HFFc6 (cell line): ENCODE results near the gene NUP98. TPM values are rescaled to one million over a fixed set of nuclear protein-coding genes. Genes with fewer than 3 reads are reported as not detected.

Experiments
- DNase-seq: peaks from one replicate; pipeline ENCODE4 v3.0.0-alpha.2; 2018
- H3K27ac Mint-ChIP-seq: 2 replicates; pipeline ENCODE4 v1.8.0; 2020; ENCODE audit warnings: mild to moderate bottlenecking, mixed read lengths
- H3K27me3 Mint-ChIP-seq: 2 replicates; pipeline ENCODE4 v1.8.0; 2021; ENCODE audit warnings: mild to moderate bottlenecking, moderate library complexity, mixed read lengths; ENCODE audit not compliant: insufficient read depth
- H3K36me3 Mint-ChIP-seq: 2 replicates; pipeline ENCODE4 v1.8.0; 2021; ENCODE audit warnings: low read depth, mixed read lengths
- H3K4me1 Mint-ChIP-seq: 2 replicates; pipeline ENCODE4 v1.8.0; 2020; ENCODE audit warnings: low read depth, mixed read lengths
- H3K4me3 Mint-ChIP-seq: 2 replicates; pipeline ENCODE4 v1.8.0; 2020; ENCODE audit warnings: mild to moderate bottlenecking, moderate library complexity, mixed read lengths
- H3K9me3 Mint-ChIP-seq: 2 replicates; pipeline ENCODE4 v1.8.0; 2020; ENCODE audit warnings: mild to moderate bottlenecking, mixed read lengths
- total RNA-seq, 6 experiments: library from RNA; stranded (reverse); fragmentation: NEBNext Ultra II Directional; extraction: Animal tissue kit (Norgen Biotek cat#: 25700); gene quantifications; 2 replicates in 1 of 6; 3 replicates in 5 of 6; pipeline ENCODE4 v1.2.3, GENCODE V29; 2021
- TF ChIP-seq, protein P1 (sequence below): fragments of 200-600 bp; sonication (generic); IDR thresholded peaks from 2 replicates; pipeline ENCODE4 v1.5.0; 2021; ENCODE audit warnings: antibody characterized with exemption, mild to moderate bottlenecking

Gene NUP98
- total RNA-seq, 6 experiments from 2014 or later, result 81.4 to 96.7 (median 85.6) TPM

DNA sequence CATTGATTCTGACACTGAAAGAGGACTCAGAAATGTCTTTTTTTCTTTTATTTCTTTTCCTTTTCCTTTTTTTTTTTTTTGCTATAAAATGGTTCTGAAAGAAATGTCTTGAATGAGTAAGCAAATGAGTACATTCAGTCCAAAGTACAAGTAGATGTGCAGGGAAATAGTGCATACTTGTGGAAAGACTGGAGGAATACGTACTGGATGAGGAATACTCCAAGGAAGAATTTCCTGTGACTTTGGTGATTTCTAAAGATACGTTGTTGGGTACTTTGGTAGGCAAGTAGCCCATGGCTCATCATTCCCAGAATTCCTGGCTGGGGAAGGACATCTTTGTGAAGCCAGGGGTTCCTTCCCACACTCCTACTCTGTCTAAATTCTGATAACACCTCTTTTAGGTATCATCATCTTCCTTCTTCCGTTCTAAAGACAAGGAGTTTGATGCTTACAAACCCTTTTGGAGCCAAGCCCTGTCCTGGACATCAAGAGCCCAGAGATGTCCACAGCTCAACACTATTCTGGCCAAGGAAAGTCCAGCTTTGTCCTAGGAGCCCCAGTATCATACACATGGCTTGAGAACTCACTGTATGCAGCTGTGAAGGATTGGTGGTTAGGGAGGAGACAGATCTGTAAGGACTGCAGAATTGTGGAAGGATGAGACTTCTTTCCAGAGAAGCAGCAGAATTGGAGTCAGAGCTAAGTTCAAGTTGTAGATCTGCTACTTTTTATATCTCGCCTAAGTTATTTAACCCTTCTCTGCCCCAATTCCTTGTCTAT is 4.8 kb upstream of the NUP98 start:
- Mint-ChIP-seq H3K9me3 (no peaks in the 10 kb centered on the region), H3K4me3 (peak overlapping the region; percentile 52), H3K27ac (peak overlapping the region; percentile 94), H3K4me1 (peaks cover 32% of the 10 kb centered on the region), H3K36me3 (no peaks in the 10 kb centered on the region), H3K27me3 (no peaks in the 10 kb centered on the region; the same call in 1 of the 2 replicates)
- peak; percentile 73 for DNase-seq
- TF ChIP-seq, protein P1, sequence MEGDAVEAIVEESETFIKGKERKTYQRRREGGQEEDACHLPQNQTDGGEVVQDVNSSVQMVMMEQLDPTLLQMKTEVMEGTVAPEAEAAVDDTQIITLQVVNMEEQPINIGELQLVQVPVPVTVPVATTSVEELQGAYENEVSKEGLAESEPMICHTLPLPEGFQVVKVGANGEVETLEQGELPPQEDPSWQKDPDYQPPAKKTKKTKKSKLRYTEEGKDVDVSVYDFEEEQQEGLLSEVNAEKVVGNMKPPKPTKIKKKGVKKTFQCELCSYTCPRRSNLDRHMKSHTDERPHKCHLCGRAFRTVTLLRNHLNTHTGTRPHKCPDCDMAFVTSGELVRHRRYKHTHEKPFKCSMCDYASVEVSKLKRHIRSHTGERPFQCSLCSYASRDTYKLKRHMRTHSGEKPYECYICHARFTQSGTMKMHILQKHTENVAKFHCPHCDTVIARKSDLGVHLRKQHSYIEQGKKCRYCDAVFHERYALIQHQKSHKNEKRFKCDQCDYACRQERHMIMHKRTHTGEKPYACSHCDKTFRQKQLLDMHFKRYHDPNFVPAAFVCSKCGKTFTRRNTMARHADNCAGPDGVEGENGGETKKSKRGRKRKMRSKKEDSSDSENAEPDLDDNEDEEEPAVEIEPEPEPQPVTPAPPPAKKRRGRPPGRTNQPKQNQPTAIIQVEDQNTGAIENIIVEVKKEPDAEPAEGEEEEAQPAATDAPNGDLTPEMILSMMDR, result no peak

DNA sequence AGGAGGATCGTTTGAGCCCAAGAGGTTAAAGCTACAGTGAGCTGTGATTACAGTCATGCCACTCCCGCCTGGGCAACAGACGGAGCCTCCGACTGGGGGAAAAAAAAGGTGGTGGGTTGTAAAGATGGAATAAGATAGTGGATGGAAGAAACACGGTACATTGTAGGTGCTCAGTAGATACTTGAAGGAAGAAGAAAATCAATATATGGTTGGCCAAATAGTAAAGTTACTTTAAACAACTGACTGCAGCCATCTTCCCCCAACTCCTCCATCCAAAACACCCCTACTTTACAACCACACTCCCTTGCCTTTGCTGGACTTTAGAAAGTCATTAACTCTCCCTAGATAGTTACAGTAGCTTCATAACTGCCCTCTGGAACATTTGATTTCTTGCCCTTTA is 2.5 kb upstream of the NUP98 start:
- H3K27ac Mint-ChIP-seq, result peak overlapping the region; percentile 26; the same call in 1 of the 2 replicates
- TF ChIP-seq, protein P1, result no peak
- H3K4me3 Mint-ChIP-seq, result no peak overlapping the region
- no peaks in the 10 kb centered on the region; the same call in 1 of the 2 replicates for H3K27me3 Mint-ChIP-seq
- peaks cover 13% of the 10 kb centered on the region for H3K36me3 Mint-ChIP-seq
- H3K9me3 Mint-ChIP-seq, result no peaks in the 10 kb centered on the region
- DNase-seq, result no peak
- peaks cover 51% of the 10 kb centered on the region for H3K4me1 Mint-ChIP-seq

DNA sequence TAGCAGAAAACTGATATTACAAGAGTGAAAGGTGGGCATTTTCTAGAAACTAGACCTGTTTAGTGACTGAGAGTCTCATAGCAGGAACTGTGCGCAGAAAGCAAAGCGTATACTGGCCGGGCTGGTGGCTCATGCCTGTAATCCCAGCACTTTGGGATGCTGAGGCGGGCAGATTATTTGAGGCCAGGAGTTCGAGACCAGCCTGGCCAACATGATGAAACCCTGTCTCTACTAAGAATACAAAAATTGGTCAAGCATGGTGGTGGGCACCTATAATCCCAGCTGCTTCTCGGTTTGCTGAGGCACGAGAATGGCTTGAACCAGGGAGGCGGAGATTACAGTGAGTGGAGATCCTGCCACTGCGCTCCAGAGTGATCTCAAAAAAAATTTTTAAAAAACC is 1.8 kb upstream of the NUP98 start:
- TF ChIP-seq, protein P1, result no peak
- H3K4me3 Mint-ChIP-seq, result no peak overlapping the region
- H3K27me3 Mint-ChIP-seq, result no peaks in the 10 kb centered on the region; the same call in 1 of the 2 replicates
- H3K9me3 Mint-ChIP-seq, result no peaks in the 10 kb centered on the region
- DNase-seq, result no peak
- H3K36me3 Mint-ChIP-seq, result peaks cover 16% of the 10 kb centered on the region
- H3K27ac Mint-ChIP-seq, result peak overlapping the region; percentile 95
- H3K4me1 Mint-ChIP-seq, result peaks cover 48% of the 10 kb centered on the region

DNA sequence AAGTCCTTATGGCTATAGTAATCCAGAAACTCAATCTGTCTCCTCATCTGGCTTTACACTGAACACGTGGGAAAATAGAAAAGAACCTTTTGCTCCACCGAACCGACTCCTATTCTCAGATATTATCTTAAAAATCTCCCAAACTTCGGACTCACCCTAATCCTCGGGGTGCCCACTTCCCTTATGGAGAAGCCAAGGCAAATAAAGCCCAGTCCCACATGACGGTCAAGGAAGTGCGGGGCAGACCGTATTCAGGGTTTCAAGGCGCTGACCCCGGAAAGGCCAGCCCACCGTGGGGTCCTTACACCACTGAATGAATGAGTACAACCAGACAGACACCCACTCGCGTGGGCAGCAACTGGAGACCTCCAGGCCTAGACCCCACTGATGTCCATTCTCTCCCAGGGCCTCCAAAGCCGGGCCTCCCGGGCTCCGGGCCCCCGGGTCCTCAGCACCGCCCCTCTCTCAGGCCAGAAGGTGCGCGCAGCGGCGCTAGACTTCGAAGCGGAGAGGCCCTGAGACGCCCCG is 489 bp downstream of the NUP98 start:
- TF ChIP-seq, protein P1, result no peak
- no peaks in the 10 kb centered on the region for H3K9me3 Mint-ChIP-seq
- DNase-seq, result no peak
- no peaks in the 10 kb centered on the region; the same call in 1 of the 2 replicates for H3K27me3 Mint-ChIP-seq
- peak overlapping the region; percentile 93 for H3K4me3 Mint-ChIP-seq
- H3K36me3 Mint-ChIP-seq, result peaks cover 19% of the 10 kb centered on the region
- peaks cover 34% of the 10 kb centered on the region for H3K4me1 Mint-ChIP-seq
- peak overlapping the region; percentile 95 for H3K27ac Mint-ChIP-seq

DNA sequence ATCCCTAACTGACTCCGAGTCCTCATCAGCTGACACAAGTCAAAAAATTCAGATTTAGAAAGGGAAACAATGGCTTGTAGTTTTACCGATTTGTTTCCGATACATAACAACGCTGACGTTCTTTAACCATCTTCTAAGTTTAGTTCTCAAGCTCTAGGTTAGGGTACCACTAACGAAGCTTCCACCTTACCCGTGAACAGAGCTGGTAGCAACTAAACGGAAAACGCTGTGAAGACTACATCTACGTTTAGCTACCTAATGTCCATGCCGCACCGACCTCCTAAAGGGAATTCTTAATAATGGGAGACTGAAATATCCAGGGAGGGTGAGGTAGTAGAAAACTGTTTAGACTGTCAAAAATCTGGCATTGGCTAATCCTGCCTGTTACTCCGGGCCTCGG is 1.0 kb downstream of the NUP98 start:
- Mint-ChIP-seq H3K36me3 (peaks cover 19% of the 10 kb centered on the region), H3K27me3 (no peaks in the 10 kb centered on the region; the same call in 1 of the 2 replicates), H3K9me3 (no peaks in the 10 kb centered on the region), H3K27ac (peak overlapping the region; percentile 95), H3K4me3 (peak overlapping the region; percentile 93), H3K4me1 (peaks cover 32% of the 10 kb centered on the region)
- no peak for DNase-seq
- TF ChIP-seq, protein P1, result no peak
